T-cell (primary cell): ENCODE measurements around the gene BUD31. TPM values are rescaled to one million over a fixed set of nuclear protein-coding genes. Genes with fewer than 3 reads are reported as not detected.

ENCODE experiments used
- ATAC-seq, 4 experiments: fragments of 200-7000 bp in 3 of 4; fragments of 150-1000 bp in 1 of 4; cut with Tn5 transposase; replicated peaks in 1 of 4; 1 replicate in 3 of 4; 2 replicates in 1 of 4; pipeline ENCODE4 v1.10.0; 2021; ENCODE audit warnings: moderate library complexity in 3 of 4, mild to moderate bottlenecking in 2 of 4, moderate number of reproducible peaks in 1 of 4
- CTCF ChIA-PET, 2 donors: fragments of 300-600 bp; sonication (Branson Sonifier 250); formaldehyde crosslinking; loops; one replicate each; lab custom pipeline; 2022; ENCODE audit warnings: antibody characterized with exemption in 2 of 2; lab: Charles Lee
- POLR2A ChIA-PET, 2 donors: fragments of 300-600 bp; sonication (Branson Sonifier 250); formaldehyde crosslinking; loops; one replicate each; lab custom pipeline; 2022; ENCODE audit warnings: antibody characterized with exemption in 2 of 2; lab: Charles Lee
- DNase-seq, 35 experiments: peaks; one replicate each; pipeline versions ENCODE4 v3.0.0 to v3.0.0-alpha.2; 2013 to 2023
- H3K27ac ChIP-seq: one replicate; pipeline ENCODE4 v1.5.1; 2013; ENCODE audit warnings: low read length
- H3K27me3 ChIP-seq, 2 experiments: replicated peaks in 1 of 2; 1 replicate in 1 of 2; 2 replicates in 1 of 2; pipeline versions ENCODE4 v1.6.1 to v1.7.0; 2013; ENCODE audit warnings: low read length in 1 of 2, mixed read lengths in 1 of 2; ENCODE audit not compliant: control insufficient read depth in 2 of 2, insufficient read depth in 2 of 2; ENCODE audit errors: extremely low read depth in 1 of 2
- H3K36me3 ChIP-seq, 2 donors: 1 replicate in 1 of 2; 2 replicates in 1 of 2; pipeline versions ENCODE4 v1.6.1 to v1.7.0; 2013; ENCODE audit warnings: low read length in 1 of 2; ENCODE audit not compliant: control insufficient read depth in 2 of 2, insufficient read depth in 1 of 2; ENCODE audit errors: extremely low read depth in 1 of 2
- H3K4me1 ChIP-seq, 2 experiments: 1 replicate in 1 of 2; 2 replicates in 1 of 2; pipeline versions ENCODE4 v1.6.1 to v1.7.0; 2013; ENCODE audit warnings: low read length in 2 of 2, mixed read lengths in 1 of 2; ENCODE audit not compliant: insufficient read depth in 2 of 2, control insufficient read depth in 1 of 2; ENCODE audit errors: extremely low read depth in 1 of 2
- H3K4me3 ChIP-seq, 2 donors: 1 replicate in 1 of 2; 2 replicates in 1 of 2; pipeline versions ENCODE4 v1.5.1 to v1.7.0; 2013; ENCODE audit warnings: mild to moderate bottlenecking in 2 of 2, low read length in 1 of 2, moderate library complexity in 1 of 2; ENCODE audit not compliant: control insufficient read depth in 1 of 2; ENCODE audit errors: extremely low read depth in 1 of 2
- H3K9me3 ChIP-seq: 2 replicates; pipeline ENCODE4 v1.7.0; 2013
- H3K27ac Mint-ChIP-seq, 2 donors: one replicate each; pipeline ENCODE4 v1.8.0; 2020 to 2021; ENCODE audit warnings: mild to moderate bottlenecking in 2 of 2, mixed read lengths in 2 of 2
- H3K27me3 Mint-ChIP-seq, 2 donors: one replicate each; pipeline ENCODE4 v1.8.0; 2021 to 2022; ENCODE audit warnings: mixed read lengths in 2 of 2
- H3K36me3 Mint-ChIP-seq: one replicate; pipeline ENCODE4 v1.8.0; 2021; ENCODE audit warnings: mixed read lengths
- H3K4me1 Mint-ChIP-seq, 3 donors: one replicate each; pipeline ENCODE4 v1.8.0; 2020 to 2022; ENCODE audit warnings: mixed read lengths in 3 of 3, mild to moderate bottlenecking in 1 of 3
- H3K4me3 Mint-ChIP-seq, 3 donors: one replicate each; pipeline ENCODE4 v1.8.0; 2020 to 2022; ENCODE audit warnings: mild to moderate bottlenecking in 3 of 3, mixed read lengths in 3 of 3, moderate library complexity in 3 of 3
- H3K9me3 Mint-ChIP-seq, 3 donors: one replicate each; pipeline ENCODE4 v1.8.0; 2020 to 2022; ENCODE audit warnings: mixed read lengths in 3 of 3
- WGBS: methylation state at CpG from one replicate; pipeline ENCODE4 v1.1.5; 2013; ENCODE audit warnings: missing lambda C conversion rate; ENCODE audit not compliant: insufficient coverage; 5-methylcytosine and 5-hydroxymethylcytosine counted together
- total RNA-seq, 35 experiments: library from RNA in 6 of 35; stranded (reverse) in 6 of 35; fragments of 120-200 nt in 1 of 35; gene quantifications; one replicate each; pipeline versions ENCODE4 v1.2.1 to v1.2.4 and lab custom pipeline; 2013 to 2026

The BUD31 gene
- total RNA-seq, 5 donors from 2014 or later (not counting 1 experiment from before 2014, with no cell fraction given) = 63.2 to 127 (median 82.3) TPM

GRCh38 chr7:99366646-99367045 lies 42.1 kb upstream of the BUD31 start:
- Histone ChIP-seq H3K9me3 (no peaks in the 10 kb centered on the region), H3K36me3 (peaks cover 28 to 47% of the 10 kb centered on the region in 2 donors), H3K27me3 (no peaks in the 10 kb centered on the region), H3K4me1 (peaks cover 0 to 4% of the 10 kb centered on the region in 2 experiments), H3K27ac (no peak overlapping the region), H3K4me3 (no peak overlapping the region)
- no peak overlapping the region for H3K4me3 Mint-ChIP-seq
- H3K36me3 Mint-ChIP-seq = peaks cover 26% of the 10 kb centered on the region
- WGBS = 94% methylated on average over 11 of the region's 11 CpGs
- H3K27ac Mint-ChIP-seq = no peak overlapping the region
- CTCF ChIA-PET = interaction anchor here in 1 of 2 donors (1.0 kb wide), 1 partner anchor 8 kb away, joined by 3 read pairs; no protein-coding TSS in a partner anchor
- H3K9me3 Mint-ChIP-seq = no peaks in the 10 kb centered on the region
- POLR2A ChIA-PET = interaction anchor here in 1 of 2 donors (0.6 kb wide), 1 partner anchor 80 kb away, joined by 7 read pairs; no protein-coding TSS in a partner anchor
- ATAC-seq (no peak), DNase-seq (no peak)
- H3K4me1 Mint-ChIP-seq = no peaks in the 10 kb centered on the region
- H3K27me3 Mint-ChIP-seq = no peaks in the 10 kb centered on the region

GRCh38 chr7:99368750-99369389 lies 39.9 kb upstream of the BUD31 start:
- no peaks in the 10 kb centered on the region for H3K9me3 ChIP-seq
- peaks cover 24 to 30% of the 10 kb centered on the region in 2 donors for H3K36me3 ChIP-seq
- ATAC-seq (no peak), DNase-seq (no peak)
- no peak overlapping the region for H3K4me3 Mint-ChIP-seq
- ChIA-PET POLR2A (no interaction called here), CTCF (no interaction called here)
- 95% methylated on average over 8 of the region's 13 CpGs for WGBS
- H3K27me3 Mint-ChIP-seq = no peaks in the 10 kb centered on the region
- peaks cover 12% of the 10 kb centered on the region for H3K36me3 Mint-ChIP-seq
- no peak overlapping the region for H3K27ac ChIP-seq
- peaks cover 0 to 13% of the 10 kb centered on the region in 2 experiments for H3K4me1 ChIP-seq
- peak overlapping the region in 1 of 2 donors; percentile 39 for H3K27ac Mint-ChIP-seq
- no peaks in the 10 kb centered on the region for H3K27me3 ChIP-seq
- H3K4me1 Mint-ChIP-seq = peaks cover 5 to 10% (median 7%) of the 10 kb centered on the region in 3 donors
- H3K4me3 ChIP-seq = no peak overlapping the region
- H3K9me3 Mint-ChIP-seq = no peaks in the 10 kb centered on the region

DNA sequence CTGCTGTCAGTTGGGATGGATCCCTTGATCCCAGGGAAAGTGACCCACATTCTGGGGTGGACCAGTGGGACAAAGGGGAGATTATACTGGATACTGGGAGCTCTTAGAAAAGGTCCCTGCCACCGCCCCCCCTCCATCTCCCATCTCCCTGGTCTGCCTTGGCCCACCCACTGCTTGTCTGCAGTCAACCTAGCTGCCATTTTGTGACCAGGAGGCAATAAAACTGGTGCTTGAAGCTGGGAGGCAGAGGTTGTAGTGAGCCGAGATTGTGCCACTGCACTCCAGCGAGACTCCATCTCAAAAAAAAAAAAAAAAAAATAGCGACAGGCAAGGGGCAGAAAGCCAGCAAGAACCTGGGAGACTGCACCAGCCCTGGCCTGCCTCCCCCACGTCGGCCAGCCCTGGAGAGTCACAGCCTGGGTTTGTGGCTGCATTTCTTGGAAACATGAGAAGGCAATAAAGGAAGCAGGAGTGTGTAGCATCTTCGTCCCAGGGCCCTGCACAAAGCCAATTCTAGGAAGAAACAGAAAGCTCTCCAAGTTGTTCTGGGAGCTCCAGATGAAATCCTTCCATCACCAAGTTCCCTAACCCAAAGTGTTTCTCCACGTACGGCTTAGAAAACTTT lies 38.9 kb upstream of the BUD31 start:
- Mint-ChIP-seq H3K36me3 (peaks cover 5% of the 10 kb centered on the region), H3K4me3 (no peak overlapping the region), H3K9me3 (no peaks in the 10 kb centered on the region), H3K4me1 (peaks cover 5 to 11% (median 7%) of the 10 kb centered on the region in 3 donors), H3K27ac (no peak overlapping the region), H3K27me3 (no peaks in the 10 kb centered on the region)
- Histone ChIP-seq H3K4me3 (no peak overlapping the region), H3K9me3 (no peaks in the 10 kb centered on the region), H3K27ac (no peak overlapping the region), H3K27me3 (no peaks in the 10 kb centered on the region), H3K4me1 (peaks cover 0 to 14% of the 10 kb centered on the region in 2 experiments), H3K36me3 (peaks cover 13 to 22% of the 10 kb centered on the region in 2 donors)
- ATAC-seq = no peak
- no peak for DNase-seq
- 59% methylated on average over 5 of the region's 9 CpGs for WGBS
- CTCF ChIA-PET = no interaction called here
- POLR2A ChIA-PET = interaction anchor here in 1 of 2 donors (0.6 kb wide), 1 partner anchor 44 kb away, joined by 3 read pairs; no protein-coding TSS in a partner anchor

GRCh38 chr7:99371376-99371920 lies 37.3 kb upstream of the BUD31 start:
- ChIA-PET POLR2A (interaction anchor here in 1 of 2 donors (0.6 kb wide), 1 partner anchor 1059 kb away, joined by 3 read pairs; no protein-coding TSS in a partner anchor), CTCF (no interaction called here)
- no peak for ATAC-seq
- Histone ChIP-seq H3K4me1 (peaks cover 4 to 22% of the 10 kb centered on the region in 2 experiments), H3K27ac (no peak overlapping the region), H3K4me3 (no peak overlapping the region), H3K9me3 (no peaks in the 10 kb centered on the region), H3K27me3 (no peaks in the 10 kb centered on the region), H3K36me3 (peaks cover 9 to 11% of the 10 kb centered on the region in 2 donors)
- Mint-ChIP-seq H3K27ac (peak overlapping the region in 1 of 2 donors; percentile 11), H3K4me1 (peaks cover 12 to 17% (median 14%) of the 10 kb centered on the region in 3 donors), H3K27me3 (no peaks in the 10 kb centered on the region), H3K9me3 (no peaks in the 10 kb centered on the region), H3K36me3 (peaks cover 2% of the 10 kb centered on the region), H3K4me3 (peak overlapping the region in 1 of 3 donors; percentile 9)
- WGBS = 92% methylated on average over 7 of the region's 11 CpGs
- DNase-seq = no peak

- POLR2A ChIA-PET = interaction anchor here (0.5 to 0.6 kb wide), 3 partner anchors 24 to 84 kb away, joined by 3 to 7 read pairs (median 3); no protein-coding TSS in a partner anchor
- Histone ChIP-seq H3K27ac (no peak overlapping the region), H3K4me1 (peaks cover 6 to 32% of the 10 kb centered on the region in 2 experiments), H3K4me3 (no peak overlapping the region), H3K27me3 (no peaks in the 10 kb centered on the region), H3K9me3 (no peaks in the 10 kb centered on the region), H3K36me3 (peaks cover 3 to 8% of the 10 kb centered on the region in 2 donors)
- Mint-ChIP-seq H3K4me1 (peaks cover 21 to 24% (median 21%) of the 10 kb centered on the region in 3 donors), H3K36me3 (peaks cover under 1% of the 10 kb centered on the region), H3K9me3 (no peaks in the 10 kb centered on the region), H3K27ac (peak overlapping the region; percentile 68 to 75), H3K27me3 (no peaks in the 10 kb centered on the region), H3K4me3 (peak overlapping the region; percentile 78 to 85 (median 80))
- DNase-seq (peak in 13 of 35 experiments; percentile 15 to 56 (median 29)), ATAC-seq (no peak)
- CTCF ChIA-PET = interaction anchor here in 1 of 2 donors (0.6 kb wide), 2 partner anchors 31 to 72 kb away, joined by 3 to 5 read pairs; no protein-coding TSS in a partner anchor
- WGBS = 87% methylated on average over 14 of the region's 21 CpGs
Observed at GRCh38 chr7:99372275-99373090, 36.3 kb upstream of the BUD31 start.
